ENCODE measurements around the gene ZC3HAV1L.

Gene ZC3HAV1L

GRCh38 chr7:138981332-138982203 lies 54.3 kb downstream of the ZC3HAV1L start, which contains the start of gene KIAA1549:
Gene KIAA1549, minus strand, starts transcription at chr7:138981389. Its CDS starts 120 bp downstream, at chr7:138981269.
- Histone ChIP-seq H3K4me2 (ENCODE audit: low read length) (peak within 1 kb of the TSS; percentile 63), H3K4me3 (ENCODE audit: low read length) (peak within 1 kb of the TSS; percentile 64), H3K9me2 (replicated peaks; ENCODE audit: control insufficient read depth, low read length) (no peaks in the 10 kb centered on the region), H3K4me1 (ENCODE audit: control insufficient read depth, low read length) (peaks cover 6% of the 10 kb centered on the region; the same call in 1 of the 2 replicates), H3F3A (ENCODE audit: control insufficient read depth, insufficient read depth) (no peaks in the 10 kb centered on the region), H3K27me3 (ENCODE audit: control insufficient read depth, low read length) (peaks cover 46% of the 10 kb centered on the region), H3K79me2 (ENCODE audit: control insufficient read depth, low read length) (no peaks in the 10 kb centered on the region), H3K36me3 (ENCODE audit: control insufficient read depth, low read length) (no peaks in the 10 kb centered on the region), H4K20me1 (ENCODE audit: control insufficient read depth, insufficient read depth, low read depth, low read length) (no peaks in the 10 kb centered on the region), H3K9me3 (ENCODE audit: control insufficient read depth, insufficient read depth, low read length) (no peaks in the 10 kb centered on the region), H3K27ac (ENCODE audit: low read depth, low read length) (no peak within 1 kb of the TSS)
- TF ChIP-seq, protein P1, sequence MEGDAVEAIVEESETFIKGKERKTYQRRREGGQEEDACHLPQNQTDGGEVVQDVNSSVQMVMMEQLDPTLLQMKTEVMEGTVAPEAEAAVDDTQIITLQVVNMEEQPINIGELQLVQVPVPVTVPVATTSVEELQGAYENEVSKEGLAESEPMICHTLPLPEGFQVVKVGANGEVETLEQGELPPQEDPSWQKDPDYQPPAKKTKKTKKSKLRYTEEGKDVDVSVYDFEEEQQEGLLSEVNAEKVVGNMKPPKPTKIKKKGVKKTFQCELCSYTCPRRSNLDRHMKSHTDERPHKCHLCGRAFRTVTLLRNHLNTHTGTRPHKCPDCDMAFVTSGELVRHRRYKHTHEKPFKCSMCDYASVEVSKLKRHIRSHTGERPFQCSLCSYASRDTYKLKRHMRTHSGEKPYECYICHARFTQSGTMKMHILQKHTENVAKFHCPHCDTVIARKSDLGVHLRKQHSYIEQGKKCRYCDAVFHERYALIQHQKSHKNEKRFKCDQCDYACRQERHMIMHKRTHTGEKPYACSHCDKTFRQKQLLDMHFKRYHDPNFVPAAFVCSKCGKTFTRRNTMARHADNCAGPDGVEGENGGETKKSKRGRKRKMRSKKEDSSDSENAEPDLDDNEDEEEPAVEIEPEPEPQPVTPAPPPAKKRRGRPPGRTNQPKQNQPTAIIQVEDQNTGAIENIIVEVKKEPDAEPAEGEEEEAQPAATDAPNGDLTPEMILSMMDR (IDR thresholded peaks at IDR 0.05; ENCODE audit: low read depth, low read length, poor library complexity, severe bottlenecking), result no peak
- TF ChIP-seq EZH2phosphoT487 (IDR thresholded peaks at IDR 0.05; ENCODE audit: borderline replicate concordance, low read length), result peak; percentile 90; the same call in 1 of the 2 replicates

DNA sequence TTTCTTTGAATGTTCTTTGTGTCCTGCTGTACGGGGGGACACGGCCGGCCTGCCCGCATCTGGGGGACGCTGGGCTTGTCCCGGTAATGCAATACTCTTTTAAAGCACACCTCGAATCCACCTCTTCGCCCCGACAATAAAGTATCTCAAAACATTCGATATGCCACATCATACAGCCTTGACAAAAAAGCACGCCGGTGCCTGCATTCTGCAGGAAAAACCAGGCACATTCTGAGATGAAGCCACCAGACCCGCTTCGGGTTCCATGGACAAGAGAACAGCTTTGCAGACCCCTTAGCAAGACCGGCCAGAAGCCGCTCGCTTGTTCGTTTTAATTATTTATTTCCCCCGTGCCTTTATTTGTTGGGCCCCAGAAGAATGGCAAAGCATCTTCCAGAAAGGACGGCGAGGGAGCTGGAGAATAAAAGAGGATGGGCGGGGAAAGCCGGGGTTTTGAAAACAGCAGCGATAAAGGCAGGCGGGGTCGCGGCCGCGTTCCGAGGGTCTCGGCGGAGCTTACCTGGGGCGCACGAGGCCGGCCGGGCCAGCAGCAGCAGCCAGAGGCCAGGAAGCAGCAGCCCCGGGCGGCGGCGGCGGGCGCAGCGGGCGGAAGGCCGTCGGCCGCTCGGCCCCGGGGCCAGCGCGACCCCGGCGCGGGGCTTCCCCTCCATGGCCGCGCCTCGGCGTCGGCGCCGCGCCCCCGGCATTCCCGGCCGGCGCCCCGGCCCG lies 55.1 kb downstream of the ZC3HAV1L start:
- TF ChIP-seq, protein P1 (IDR thresholded peaks at IDR 0.05; ENCODE audit: low read depth, low read length, poor library complexity, severe bottlenecking), result no peak
- peak; percentile 100 for TF ChIP-seq EZH2phosphoT487 (IDR thresholded peaks at IDR 0.05; ENCODE audit: borderline replicate concordance, low read length)
- Histone ChIP-seq H3K4me1 (ENCODE audit: control insufficient read depth, low read length) (peaks cover 6% of the 10 kb centered on the region; the same call in 1 of the 2 replicates), H3K79me2 (ENCODE audit: control insufficient read depth, low read length) (no peaks in the 10 kb centered on the region), H4K20me1 (ENCODE audit: control insufficient read depth, insufficient read depth, low read depth, low read length) (no peaks in the 10 kb centered on the region), H3K4me3 (ENCODE audit: low read length) (peak overlapping the region; percentile 64), H3K27me3 (ENCODE audit: control insufficient read depth, low read length) (peaks cover 46% of the 10 kb centered on the region), H3K4me2 (ENCODE audit: low read length) (peak overlapping the region; percentile 63), H3K9me3 (ENCODE audit: control insufficient read depth, insufficient read depth, low read length) (no peaks in the 10 kb centered on the region), H3K27ac (ENCODE audit: low read depth, low read length) (no peak overlapping the region), H3F3A (ENCODE audit: control insufficient read depth, insufficient read depth) (no peaks in the 10 kb centered on the region), H3K36me3 (ENCODE audit: control insufficient read depth, low read length) (no peaks in the 10 kb centered on the region), H3K9me2 (replicated peaks; ENCODE audit: control insufficient read depth, low read length) (no peaks in the 10 kb centered on the region)

DNA sequence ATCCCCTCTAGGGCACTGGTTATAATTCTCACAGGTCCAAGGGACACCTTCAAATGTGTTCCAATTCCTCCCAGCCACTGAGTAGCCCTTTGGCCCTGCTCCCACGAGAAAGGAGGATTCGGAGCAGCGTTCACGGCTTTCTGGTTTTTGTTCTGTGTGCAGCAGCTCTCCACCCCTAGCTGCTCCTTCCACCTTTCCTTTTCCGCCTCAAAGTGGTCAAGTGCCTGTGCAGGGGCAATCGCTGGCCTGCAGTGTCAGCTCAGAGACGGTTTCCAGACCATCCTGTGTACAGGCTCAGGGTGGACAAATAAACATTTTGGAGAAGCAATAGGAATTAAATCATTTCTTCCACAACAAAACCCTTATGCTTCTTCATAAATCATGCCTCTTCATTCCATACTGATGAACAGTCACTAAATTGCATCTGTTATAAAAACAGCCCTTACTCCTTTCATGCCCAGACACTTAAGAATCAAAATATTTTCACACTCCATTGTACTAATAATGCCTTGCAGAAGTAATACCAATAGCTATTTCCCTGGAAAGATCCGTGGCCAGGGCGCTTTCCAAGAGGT lies 55.8 kb downstream of the ZC3HAV1L start:
- TF ChIP-seq, protein P1 (IDR thresholded peaks at IDR 0.05; ENCODE audit: low read depth, low read length, poor library complexity, severe bottlenecking), result no peak
- TF ChIP-seq EZH2phosphoT487 (IDR thresholded peaks at IDR 0.05; ENCODE audit: borderline replicate concordance, low read length), result no peak

More for the DNA sequence above, 55.8 kb downstream of the ZC3HAV1L start:
- H3K4me1 ChIP-seq (ENCODE audit: control insufficient read depth, low read length), result peaks cover 6% of the 10 kb centered on the region; the same call in 1 of the 2 replicates
- no peaks in the 10 kb centered on the region for H3F3A ChIP-seq (ENCODE audit: control insufficient read depth, insufficient read depth)
- H4K20me1 ChIP-seq (ENCODE audit: control insufficient read depth, insufficient read depth, low read depth, low read length), result no peaks in the 10 kb centered on the region
- H3K4me2 ChIP-seq (ENCODE audit: low read length), result peak overlapping the region; percentile 63; the same call in 1 of the 2 replicates
- no peak overlapping the region for H3K4me3 ChIP-seq (ENCODE audit: low read length)
- no peak overlapping the region for H3K27ac ChIP-seq (ENCODE audit: low read depth, low read length)
- H3K36me3 ChIP-seq (ENCODE audit: control insufficient read depth, low read length), result no peaks in the 10 kb centered on the region
- no peaks in the 10 kb centered on the region for H3K79me2 ChIP-seq (ENCODE audit: control insufficient read depth, low read length)
- no peaks in the 10 kb centered on the region for H3K9me3 ChIP-seq (ENCODE audit: control insufficient read depth, insufficient read depth, low read length)
- no peaks in the 10 kb centered on the region for H3K9me2 ChIP-seq (replicated peaks; ENCODE audit: control insufficient read depth, low read length)
- peaks cover 50% of the 10 kb centered on the region for H3K27me3 ChIP-seq (ENCODE audit: control insufficient read depth, low read length)

All from DOHH2 (cell line).